ENCODE data around the gene CAMTA1. TPM values are rescaled to one million over a fixed set of nuclear protein-coding genes. Genes with fewer than 3 reads are reported as not detected.

The CAMTA1 gene
- total and polyA plus RNA-seq, 9 of the 15 experiments (the other 6 are each of a cell fraction or from before 2014, with no cell fraction given) = 43.9 to 161 (median 65.9) TPM

DNA sequence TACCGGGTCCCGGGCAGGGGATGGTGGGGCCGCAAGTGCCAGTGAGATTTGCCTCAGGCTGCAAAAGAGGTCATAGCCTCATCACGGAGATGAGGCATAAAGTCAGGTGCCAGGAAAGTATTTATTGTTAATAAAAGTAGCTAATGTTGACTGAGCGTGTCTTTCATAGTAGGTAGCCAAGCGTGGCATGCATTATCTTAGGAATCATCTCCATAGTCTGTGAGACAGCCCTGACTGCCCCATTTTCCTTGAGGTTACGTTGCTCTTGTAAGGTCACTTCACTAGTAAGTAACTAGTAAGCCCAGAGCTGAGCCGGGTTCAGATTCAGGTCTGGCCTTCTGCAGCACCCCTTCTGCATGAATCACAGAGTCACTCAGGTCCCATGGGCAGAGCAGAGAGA, 174.2 kb downstream of the CAMTA1 start (continued):
- TF ChIP-seq, protein P1, sequence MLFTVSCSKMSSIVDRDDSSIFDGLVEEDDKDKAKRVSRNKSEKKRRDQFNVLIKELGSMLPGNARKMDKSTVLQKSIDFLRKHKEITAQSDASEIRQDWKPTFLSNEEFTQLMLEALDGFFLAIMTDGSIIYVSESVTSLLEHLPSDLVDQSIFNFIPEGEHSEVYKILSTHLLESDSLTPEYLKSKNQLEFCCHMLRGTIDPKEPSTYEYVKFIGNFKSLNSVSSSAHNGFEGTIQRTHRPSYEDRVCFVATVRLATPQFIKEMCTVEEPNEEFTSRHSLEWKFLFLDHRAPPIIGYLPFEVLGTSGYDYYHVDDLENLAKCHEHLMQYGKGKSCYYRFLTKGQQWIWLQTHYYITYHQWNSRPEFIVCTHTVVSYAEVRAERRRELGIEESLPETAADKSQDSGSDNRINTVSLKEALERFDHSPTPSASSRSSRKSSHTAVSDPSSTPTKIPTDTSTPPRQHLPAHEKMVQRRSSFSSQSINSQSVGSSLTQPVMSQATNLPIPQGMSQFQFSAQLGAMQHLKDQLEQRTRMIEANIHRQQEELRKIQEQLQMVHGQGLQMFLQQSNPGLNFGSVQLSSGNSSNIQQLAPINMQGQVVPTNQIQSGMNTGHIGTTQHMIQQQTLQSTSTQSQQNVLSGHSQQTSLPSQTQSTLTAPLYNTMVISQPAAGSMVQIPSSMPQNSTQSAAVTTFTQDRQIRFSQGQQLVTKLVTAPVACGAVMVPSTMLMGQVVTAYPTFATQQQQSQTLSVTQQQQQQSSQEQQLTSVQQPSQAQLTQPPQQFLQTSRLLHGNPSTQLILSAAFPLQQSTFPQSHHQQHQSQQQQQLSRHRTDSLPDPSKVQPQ (CRISPR knock-in tag; IDR thresholded peaks at IDR 0.05; ENCODE audit: borderline replicate concordance) = no peak
- TF ChIP-seq, protein P2, sequence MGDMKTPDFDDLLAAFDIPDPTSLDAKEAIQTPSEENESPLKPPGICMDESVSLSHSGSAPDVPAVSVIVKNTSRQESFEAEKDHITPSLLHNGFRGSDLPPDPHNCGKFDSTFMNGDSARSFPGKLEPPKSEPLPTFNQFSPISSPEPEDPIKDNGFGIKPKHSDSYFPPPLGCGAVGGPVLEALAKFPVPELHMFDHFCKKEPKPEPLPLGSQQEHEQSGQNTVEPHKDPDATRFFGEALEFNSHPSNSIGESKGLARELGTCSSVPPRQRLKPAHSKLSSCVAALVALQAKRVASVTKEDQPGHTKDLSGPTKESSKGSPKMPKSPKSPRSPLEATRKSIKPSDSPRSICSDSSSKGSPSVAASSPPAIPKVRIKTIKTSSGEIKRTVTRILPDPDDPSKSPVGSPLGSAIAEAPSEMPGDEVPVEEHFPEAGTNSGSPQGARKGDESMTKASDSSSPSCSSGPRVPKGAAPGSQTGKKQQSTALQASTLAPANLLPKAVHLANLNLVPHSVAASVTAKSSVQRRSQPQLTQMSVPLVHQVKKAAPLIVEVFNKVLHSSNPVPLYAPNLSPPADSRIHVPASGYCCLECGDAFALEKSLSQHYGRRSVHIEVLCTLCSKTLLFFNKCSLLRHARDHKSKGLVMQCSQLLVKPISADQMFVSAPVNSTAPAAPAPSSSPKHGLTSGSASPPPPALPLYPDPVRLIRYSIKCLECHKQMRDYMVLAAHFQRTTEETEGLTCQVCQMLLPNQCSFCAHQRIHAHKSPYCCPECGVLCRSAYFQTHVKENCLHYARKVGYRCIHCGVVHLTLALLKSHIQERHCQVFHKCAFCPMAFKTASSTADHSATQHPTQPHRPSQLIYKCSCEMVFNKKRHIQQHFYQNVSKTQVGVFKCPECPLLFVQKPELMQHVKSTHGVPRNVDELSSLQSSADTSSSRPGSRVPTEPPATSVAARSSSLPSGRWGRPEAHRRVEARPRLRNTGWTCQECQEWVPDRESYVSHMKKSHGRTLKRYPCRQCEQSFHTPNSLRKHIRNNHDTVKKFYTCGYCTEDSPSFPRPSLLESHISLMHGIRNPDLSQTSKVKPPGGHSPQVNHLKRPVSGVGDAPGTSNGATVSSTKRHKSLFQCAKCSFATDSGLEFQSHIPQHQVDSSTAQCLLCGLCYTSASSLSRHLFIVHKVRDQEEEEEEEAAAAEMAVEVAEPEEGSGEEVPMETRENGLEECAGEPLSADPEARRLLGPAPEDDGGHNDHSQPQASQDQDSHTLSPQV (IDR thresholded peaks at IDR 0.05) = no peak
- no peak for TF ChIP-seq E2F3 (CRISPR knock-in tag; IDR thresholded peaks at IDR 0.05)
- TF ChIP-seq MCM2 (IDR thresholded peaks at IDR 0.05; ENCODE audit: low read depth) = no peak
